ENCODE results near the gene CYTH1.
"Not testable (repeated sequence)": the region's sequence is repeated elsewhere in the genome, so short reads cannot be mapped to it uniquely, and the experiment has no call there.

CYTH1 gene

DNA sequence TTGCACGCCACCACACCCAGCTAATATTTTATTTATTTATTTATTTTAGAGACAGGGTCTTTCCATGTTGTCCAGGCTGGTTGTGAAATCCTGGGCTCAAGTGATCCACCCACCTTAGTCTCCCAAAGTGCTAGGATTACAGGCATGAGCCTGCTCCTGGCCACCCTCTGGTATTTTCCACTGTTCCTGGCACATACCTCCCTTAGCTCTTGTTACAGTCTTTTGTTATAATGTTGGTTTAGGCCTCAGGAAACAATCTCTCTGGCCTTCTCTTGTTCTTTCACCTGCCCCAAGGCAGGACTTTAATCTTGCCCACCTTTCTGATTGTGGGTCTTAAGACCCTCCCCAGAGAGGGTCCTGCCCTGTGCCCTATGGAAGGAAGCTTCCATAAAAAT, 3.6 kb upstream of the CYTH1 start:
- no peak for DNase-seq

DNA sequence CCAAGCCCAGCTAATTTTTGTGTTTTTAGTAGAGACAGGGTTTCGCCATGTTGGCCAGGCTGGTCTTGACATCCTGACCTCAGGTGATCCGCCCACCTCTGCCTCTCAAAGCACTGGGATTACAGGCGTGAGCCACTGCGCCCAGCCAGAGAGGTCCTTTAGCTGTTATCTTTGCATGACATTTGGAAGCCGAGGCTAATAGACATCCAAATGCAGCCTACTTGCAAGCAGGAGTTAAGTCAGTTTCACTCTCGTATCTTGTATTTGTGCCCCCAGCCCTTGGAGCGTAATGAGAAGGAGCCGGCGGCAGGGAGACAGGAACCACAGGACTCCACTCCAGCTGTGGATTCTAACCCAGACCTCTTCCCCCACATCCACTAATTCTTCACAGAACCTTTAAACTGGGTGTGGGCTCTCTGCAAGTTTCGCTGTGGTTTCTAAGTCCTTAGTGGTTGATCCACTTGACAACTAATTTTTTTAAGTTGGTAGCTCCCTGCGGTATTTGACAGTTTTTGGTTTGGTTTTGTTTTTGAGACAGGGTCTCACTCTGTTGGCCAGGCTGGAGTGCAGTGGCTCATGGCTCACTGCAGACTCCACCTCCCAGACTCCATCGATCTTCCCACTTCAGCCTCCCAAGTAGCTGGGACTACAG, 3.1 kb upstream of the CYTH1 start:
- DNase-seq: no peak

DNA sequence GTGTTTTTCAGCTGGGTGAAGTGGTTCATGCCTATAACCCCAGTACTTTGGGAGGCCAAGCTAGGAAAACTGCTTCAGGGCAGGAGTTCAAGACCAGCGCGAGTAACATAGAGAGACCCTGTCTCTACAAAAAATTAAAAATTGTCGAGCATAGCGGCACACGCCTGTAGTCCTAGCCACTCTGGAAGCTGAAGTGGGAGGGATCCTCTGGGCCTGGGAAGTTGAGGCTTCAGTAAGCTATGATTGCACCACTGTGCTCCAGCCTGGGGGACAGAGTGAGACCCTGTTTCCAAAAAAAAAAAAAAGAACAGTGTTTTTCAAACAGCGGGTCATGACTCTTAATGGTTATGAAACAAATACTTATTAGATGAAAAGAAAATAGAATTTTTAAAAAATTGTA, 2.3 kb upstream of the CYTH1 start:
- DNase-seq: no peak

GRCh38 chr17:78783711-78784324, 1.7 kb upstream of the CYTH1 start:
- no peak for DNase-seq

GRCh38 chr17:78781104-78781892, 775 bp downstream of the CYTH1 start:
- DNase-seq: peak; percentile 44 to 54

DNA sequence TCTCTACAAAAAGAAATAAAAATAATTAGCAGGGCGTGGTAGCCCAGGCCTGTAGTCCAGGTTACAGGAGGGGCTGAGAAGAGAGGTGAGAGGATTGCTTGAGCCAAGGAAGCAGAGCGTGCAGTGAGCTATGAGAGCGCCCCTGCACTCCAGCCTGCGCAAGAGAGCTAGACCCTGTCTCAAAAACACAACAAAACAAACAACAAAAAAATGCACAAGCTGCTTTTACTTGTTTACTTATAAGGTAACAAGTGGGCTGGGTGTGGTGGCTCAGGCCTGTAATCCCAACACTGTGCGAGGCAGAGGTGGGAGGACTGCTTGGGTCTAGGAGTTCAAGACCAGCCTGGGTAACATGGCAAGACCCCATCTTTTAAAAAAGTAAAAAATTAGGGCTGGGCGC, 1.7 kb downstream of the CYTH1 start:
- DNase-seq: no peak

DNA sequence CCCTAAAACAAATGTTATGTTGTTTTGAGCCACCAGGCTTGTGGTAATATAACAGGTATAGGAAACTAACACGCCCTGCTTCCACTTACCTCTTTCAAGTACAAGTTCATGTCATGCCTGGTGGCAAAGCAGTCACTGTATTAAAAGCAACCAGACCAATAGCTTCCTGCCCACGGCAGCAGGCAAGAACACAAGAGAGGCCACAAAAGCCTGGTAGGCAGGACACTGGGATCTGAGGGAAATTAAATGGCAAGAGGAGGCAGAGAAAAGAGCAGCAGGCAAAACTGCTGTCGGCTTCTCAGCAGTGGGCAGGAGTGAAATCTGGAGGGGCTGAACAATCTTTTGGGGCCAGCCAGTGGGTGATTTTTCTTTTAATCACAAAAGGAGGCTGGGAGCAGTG, 2.2 kb downstream of the CYTH1 start:
- peak in 1 of 2 experiments; percentile 24 for DNase-seq

DNA sequence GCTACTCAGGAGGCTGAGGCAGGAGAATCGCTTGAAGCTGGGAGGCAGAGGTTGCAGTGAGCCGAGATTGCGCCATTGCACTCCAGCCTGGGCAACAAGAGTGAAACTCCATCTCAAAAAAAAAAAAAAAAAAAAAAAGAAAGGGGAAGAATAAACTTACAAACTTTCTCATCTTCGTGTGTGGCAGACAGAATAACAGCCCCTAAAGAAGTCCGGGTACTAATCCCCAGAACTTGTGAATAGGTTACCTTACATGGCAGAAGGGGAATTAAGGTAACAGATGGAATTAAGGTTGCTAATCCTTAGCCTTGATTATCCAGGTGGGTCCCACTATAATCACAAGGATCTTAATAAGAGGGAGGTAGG, 2.8 kb downstream of the CYTH1 start:
- DNase-seq: not testable (repeated sequence)

DNA sequence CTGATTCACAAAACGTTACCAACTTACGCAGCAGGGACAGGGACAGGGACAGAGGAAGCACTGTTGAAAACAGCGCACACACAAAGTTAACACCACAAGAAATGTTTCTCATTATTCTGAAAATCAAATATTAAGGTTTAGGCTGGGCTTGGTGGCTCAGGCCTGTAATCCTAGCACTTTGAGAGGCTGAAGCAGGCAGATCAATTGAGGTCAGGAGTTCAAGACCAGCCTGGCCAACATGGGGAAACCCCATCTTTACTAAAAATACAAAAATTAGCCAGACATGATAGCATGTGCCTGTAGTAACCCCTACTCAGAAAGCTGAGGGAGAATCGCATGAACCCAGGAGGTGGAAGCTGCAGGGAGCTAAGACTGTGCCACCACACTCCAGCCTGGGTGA, 4.2 kb downstream of the CYTH1 start:
- no peak for DNase-seq

DNA sequence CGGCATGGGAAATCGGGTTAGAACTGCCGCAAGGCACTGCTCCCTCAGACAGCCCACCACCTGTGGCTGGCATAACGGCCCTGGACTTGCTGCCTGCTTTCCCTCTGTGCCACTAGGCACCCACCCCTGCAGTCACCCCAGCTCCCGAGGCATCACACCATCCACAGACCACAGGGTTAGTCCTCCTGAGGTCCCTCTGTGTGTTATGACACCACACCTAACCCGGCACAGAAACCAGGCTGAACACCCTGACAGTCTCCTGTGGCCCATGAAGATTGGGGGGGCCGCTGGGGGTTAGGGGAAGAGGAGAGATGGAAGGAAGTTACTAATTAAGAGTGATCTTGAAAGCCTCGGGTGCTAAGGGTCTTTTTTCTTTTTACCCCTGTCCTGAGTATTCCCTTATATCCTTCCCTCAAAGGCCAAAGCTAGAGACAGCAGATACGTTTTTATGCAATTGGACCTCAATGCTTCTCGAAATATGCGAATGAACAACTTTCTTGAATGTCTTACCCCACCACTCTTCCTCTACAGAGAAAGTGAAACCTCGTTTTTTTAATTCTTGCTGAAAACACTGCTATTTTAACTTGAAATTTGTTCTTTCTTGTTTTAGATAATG, 7.0 kb downstream of the CYTH1 start:
- DNase-seq: peak in 1 of 2 experiments; percentile 71

- DNase-seq: no peak
Observed at GRCh38 chr17:78774453-78774852, 7.6 kb downstream of the CYTH1 start.

DNA sequence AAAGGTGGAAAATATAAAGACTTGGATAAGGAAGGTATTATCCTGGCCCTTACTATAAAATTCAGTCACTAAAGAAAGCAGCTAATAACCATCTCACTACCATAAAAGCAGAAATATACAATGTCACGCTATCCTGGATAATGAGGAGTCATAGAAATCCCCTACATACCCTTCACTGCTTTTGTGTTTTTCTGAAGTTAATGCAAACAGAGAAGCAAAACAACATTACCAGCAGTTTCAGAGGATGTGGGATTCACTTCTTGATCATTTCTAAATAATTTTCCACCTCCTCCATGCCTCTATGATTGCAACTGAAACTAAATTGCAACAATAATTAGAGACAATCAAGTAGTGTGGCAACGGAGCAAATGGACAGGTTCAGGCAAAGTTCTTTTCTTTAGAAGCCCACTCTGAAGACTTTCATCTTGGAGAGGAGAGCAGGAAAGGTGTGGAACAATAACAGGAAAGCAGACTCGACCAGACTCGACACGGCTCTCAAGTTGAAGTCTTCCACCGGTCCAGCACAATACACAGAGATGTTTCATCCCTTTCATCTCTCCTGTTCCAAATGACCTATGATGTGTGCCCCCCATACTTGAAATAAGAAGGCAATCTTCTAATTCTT, 10.2 kb downstream of the CYTH1 start:
- no peak for DNase-seq

- DNase-seq: peak; percentile 35 to 61
Observed at GRCh38 chr17:78769196-78769773, 12.8 kb downstream of the CYTH1 start.

DNA sequence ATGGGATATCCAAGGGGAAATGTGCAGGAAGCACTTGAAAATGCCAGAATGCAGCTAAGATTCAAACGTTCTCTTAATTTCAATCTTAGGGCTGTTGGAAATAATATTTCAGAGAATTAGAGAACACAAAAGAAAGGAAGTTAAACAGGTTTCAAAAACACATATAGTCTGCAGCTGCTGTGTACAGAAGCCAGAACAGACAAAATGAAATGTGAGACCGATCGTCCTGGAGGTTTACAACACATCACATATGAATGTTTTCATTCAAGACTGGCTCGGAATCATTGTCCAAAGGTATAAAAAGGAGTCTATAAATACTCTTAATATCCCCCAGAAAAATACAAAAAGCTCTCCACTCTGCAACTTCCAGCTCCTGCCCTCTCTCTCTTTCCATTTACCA, 14.3 kb downstream of the CYTH1 start:
- no peak for DNase-seq

DNA sequence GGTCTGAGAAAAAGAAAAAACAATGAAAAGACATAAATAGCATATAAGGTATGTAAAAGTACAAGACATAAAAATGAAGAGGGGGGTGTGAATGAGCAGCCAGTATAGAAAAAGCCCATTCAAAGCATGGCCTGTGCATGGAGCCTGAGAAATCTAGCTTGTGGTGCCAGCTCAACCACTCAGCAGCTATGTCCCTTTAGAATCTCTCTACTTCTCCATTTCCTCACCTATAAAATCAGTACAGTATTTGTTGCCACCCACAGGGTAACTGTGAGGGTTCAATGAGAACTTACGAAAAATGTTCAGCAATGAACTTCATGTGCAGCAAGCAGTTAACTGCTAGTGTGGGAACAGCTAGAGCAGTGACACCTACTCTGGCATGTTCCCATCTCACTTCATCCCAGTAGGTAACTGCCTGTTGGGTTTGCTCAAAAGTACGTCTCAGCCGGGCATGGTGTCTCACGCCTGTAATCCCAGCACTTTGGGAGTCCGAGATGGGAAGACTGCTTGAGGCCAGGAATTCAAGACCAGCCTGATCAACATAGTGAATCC, 15.3 kb downstream of the CYTH1 start:
- DNase-seq: no peak

GRCh38 chr17:78766225-78766624, 15.8 kb downstream of the CYTH1 start:
- no peak for DNase-seq

- DNase-seq: no peak
Observed at GRCh38 chr17:78765821-78766220, 16.3 kb downstream of the CYTH1 start.

GRCh38 chr17:78764871-78765270, 17.2 kb downstream of the CYTH1 start:
- no peak for DNase-seq

DNA sequence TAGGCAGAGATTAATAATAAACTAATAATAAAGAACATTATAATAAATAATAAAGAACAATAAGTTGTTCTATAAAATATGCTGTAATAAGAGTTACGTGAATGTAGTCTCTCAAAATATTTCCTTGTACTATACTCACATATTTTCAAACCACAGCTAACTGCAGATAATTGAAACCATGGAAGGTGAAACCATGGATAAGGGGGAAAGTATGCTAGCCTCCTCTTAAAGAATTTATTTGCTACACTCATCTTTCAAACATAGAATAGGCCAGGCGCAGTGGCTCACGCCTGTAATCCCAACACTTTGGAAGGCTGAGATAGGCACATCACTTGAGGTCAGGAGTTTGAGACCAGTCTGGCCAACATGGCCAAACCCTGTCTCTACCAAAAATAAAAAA, 18.5 kb downstream of the CYTH1 start:
- no peak for DNase-seq

- DNase-seq: no peak
Observed at GRCh38 chr17:78761789-78762406, 20.2 kb downstream of the CYTH1 start.

GRCh38 chr17:78759969-78760352, 22.1 kb downstream of the CYTH1 start:
- no peak for DNase-seq
